ENCODE data around the gene RNF19B.

The RNF19B gene

GRCh38 chr1:32918179-32918578, 46.4 kb downstream of the RNF19B start:
- H3K9me3 ChIP-seq (ENCODE audit: insufficient read depth, low read length, severe bottlenecking): no peaks in the 10 kb centered on the region
- no peak overlapping the region for H3K4me3 ChIP-seq (ENCODE audit: low read depth in 1 of 2, low read length in 2 of 2)
- H2AFZ ChIP-seq (ENCODE audit: low read depth, low read length): no peak overlapping the region
- TF ChIP-seq EZH2 (IDR thresholded peaks at IDR 0.05; ENCODE audit: borderline replicate concordance, low read depth, low read length, severe bottlenecking) (no peak), CTCF (IDR thresholded peaks at IDR 0.05; ENCODE audit: borderline replicate concordance, extremely low read depth, low read length, poor library complexity, severe bottlenecking) (no peak)
- H3K36me3 ChIP-seq (ENCODE audit: insufficient read depth, low read length): no peaks in the 10 kb centered on the region
- no peaks in the 10 kb centered on the region for H3K79me2 ChIP-seq (ENCODE audit: insufficient read depth, low read length)
- no peaks in the 10 kb centered on the region for H3K27me3 ChIP-seq (ENCODE audit: insufficient read depth, low read length, poor library complexity)
- ATAC-seq (ENCODE audit: insufficient read depth, low read depth): no peak
- DNase-seq: no peak
- no peaks in the 10 kb centered on the region for H4K20me1 ChIP-seq (ENCODE audit: insufficient read depth, low read length)
- no peak overlapping the region for H3K9ac ChIP-seq (ENCODE audit: low read depth, low read length)
- H3K4me2 ChIP-seq (ENCODE audit: insufficient read depth, low read length): no peak overlapping the region
- H3K27ac ChIP-seq (ENCODE audit: low read length): no peak overlapping the region
- no peaks in the 10 kb centered on the region for H3K4me1 ChIP-seq (ENCODE audit: insufficient read depth, low read length)

- Histone ChIP-seq H3K27me3 (ENCODE audit: insufficient read depth, low read length, poor library complexity) (no peaks in the 10 kb centered on the region), H2AFZ (ENCODE audit: low read depth, low read length) (no peak overlapping the region), H3K9ac (ENCODE audit: low read depth, low read length) (no peak overlapping the region), H3K27ac (ENCODE audit: low read length) (no peak overlapping the region), H3K36me3 (ENCODE audit: insufficient read depth, low read length) (no peaks in the 10 kb centered on the region), H3K79me2 (ENCODE audit: insufficient read depth, low read length) (no peaks in the 10 kb centered on the region), H4K20me1 (ENCODE audit: insufficient read depth, low read length) (no peaks in the 10 kb centered on the region), H3K4me3 (ENCODE audit: low read depth in 1 of 2, low read length in 2 of 2) (no peak overlapping the region), H3K4me2 (ENCODE audit: insufficient read depth, low read length) (no peak overlapping the region), H3K4me1 (ENCODE audit: insufficient read depth, low read length) (no peaks in the 10 kb centered on the region), H3K9me3 (ENCODE audit: insufficient read depth, low read length, severe bottlenecking) (no peaks in the 10 kb centered on the region)
- ATAC-seq (ENCODE audit: insufficient read depth, low read depth) (0 out of 3 replicates have a peak, but pooled peaks have one; percentile 31), DNase-seq (no peak)
- no peak for TF ChIP-seq EZH2 (IDR thresholded peaks at IDR 0.05; ENCODE audit: borderline replicate concordance, low read depth, low read length, severe bottlenecking)
- peak; percentile 16 for TF ChIP-seq CTCF (IDR thresholded peaks at IDR 0.05; ENCODE audit: borderline replicate concordance, extremely low read depth, low read length, poor library complexity, severe bottlenecking)
These were observed 47.1 kb downstream of the RNF19B start for GRCh38 chr1:32917521-32917920.

- Histone ChIP-seq H3K36me3 (ENCODE audit: insufficient read depth, low read length) (no peaks in the 10 kb centered on the region), H3K4me1 (ENCODE audit: insufficient read depth, low read length) (no peaks in the 10 kb centered on the region), H2AFZ (ENCODE audit: low read depth, low read length) (no peak overlapping the region), H3K27me3 (ENCODE audit: insufficient read depth, low read length, poor library complexity) (no peaks in the 10 kb centered on the region), H3K9ac (ENCODE audit: low read depth, low read length) (no peak overlapping the region), H3K4me2 (ENCODE audit: insufficient read depth, low read length) (no peak overlapping the region), H4K20me1 (ENCODE audit: insufficient read depth, low read length) (no peaks in the 10 kb centered on the region), H3K4me3 (ENCODE audit: low read depth in 1 of 2, low read length in 2 of 2) (no peak overlapping the region), H3K9me3 (ENCODE audit: insufficient read depth, low read length, severe bottlenecking) (no peaks in the 10 kb centered on the region), H3K79me2 (ENCODE audit: insufficient read depth, low read length) (no peaks in the 10 kb centered on the region), H3K27ac (ENCODE audit: low read length) (no peak overlapping the region)
- no peak for TF ChIP-seq CTCF (IDR thresholded peaks at IDR 0.05; ENCODE audit: borderline replicate concordance, extremely low read depth, low read length, poor library complexity, severe bottlenecking)
- no peak for TF ChIP-seq EZH2 (IDR thresholded peaks at IDR 0.05; ENCODE audit: borderline replicate concordance, low read depth, low read length, severe bottlenecking)
- ATAC-seq (ENCODE audit: insufficient read depth, low read depth) (no peak), DNase-seq (no peak)
These were observed 48.6 kb downstream of the RNF19B start for GRCh38 chr1:32915766-32916706.
